ENCODE data around the gene TMEM182. TPM values are rescaled to one million over a fixed set of nuclear protein-coding genes. Genes with fewer than 3 reads are reported as not detected.
A peak's percentile ranks its signal among the peaks of the same experiment; 100 is the strongest.

Gene TMEM182
- total and polyA plus RNA-seq, 9 of the 15 experiments (the other 6 are each of a cell fraction or from before 2014, with no cell fraction given): 5.2 to 11.4 (median 7.5) TPM

GRCh38 chr2:102736410-102737409 is 25.1 kb upstream of the TMEM182 start (continued):
- no peak for TF ChIP-seq AFF4 (CRISPR knock-in tag; IDR thresholded peaks at IDR 0.05)
- peak; percentile 46 for TF ChIP-seq EP400 (IDR thresholded peaks at IDR 0.05)
- peak; percentile 60; the same call in 1 of the 2 replicates for TF ChIP-seq ELF1 (tag; IDR thresholded peaks at IDR 0.05)
- TF ChIP-seq ZBTB9 (CRISPR knock-in tag; IDR thresholded peaks at IDR 0.05): 0 out of 2 replicates have a peak, but pooled peaks have one; percentile 22
- TF ChIP-seq MYBL2 (IDR thresholded peaks at IDR 0.05; ENCODE audit: low read depth): no peak
- TF ChIP-seq MYBL2 (CRISPR knock-in tag; IDR thresholded peaks at IDR 0.05; ENCODE audit: borderline replicate concordance): no peak
- no peak for TF ChIP-seq TEAD4 (IDR thresholded peaks at IDR 0.05; ENCODE audit: low read length)
- TF ChIP-seq TEAD4 (CRISPR knock-in tag; IDR thresholded peaks at IDR 0.05; ENCODE audit: borderline replicate concordance): no peak
- TF ChIP-seq RBBP5 (IDR thresholded peaks at IDR 0.05; ENCODE audit: borderline replicate concordance, insufficient read depth, low read length, poor library complexity, severe bottlenecking): peak; percentile 89
- no peak for TF ChIP-seq NCOA4 (IDR thresholded peaks at IDR 0.05; ENCODE audit: partially characterized antibody)
- TF ChIP-seq ZBED1 (IDR thresholded peaks at IDR 0.05): no peak
- no peak for TF ChIP-seq GTF2F1 (IDR thresholded peaks at IDR 0.05; ENCODE audit: low read depth, low read length)
- peak; percentile 20; the same call in 1 of the 2 replicates for TF ChIP-seq CREM (IDR thresholded peaks at IDR 0.05; ENCODE audit: low read depth)
- TF ChIP-seq KHSRP (IDR thresholded peaks at IDR 0.05): no peak
- TF ChIP-seq RERE (CRISPR knock-in tag; IDR thresholded peaks at IDR 0.05; ENCODE audit: borderline replicate concordance): no peak
- TF ChIP-seq ETV6 (IDR thresholded peaks at IDR 0.05; ENCODE audit: borderline replicate concordance in 1 of 2, low read depth in 2 of 2, low read length in 1 of 2): no peak
- TF ChIP-seq ETV6 (CRISPR knock-in tag; IDR thresholded peaks at IDR 0.05; ENCODE audit: borderline replicate concordance): no peak

Measured in K562 (cell line).